Smooth muscle cell (in vitro differentiated cells): ENCODE data around the gene CAMTA1. TPM values are rescaled to one million over a fixed set of nuclear protein-coding genes. Genes with fewer than 3 reads are reported as not detected.

Experiments
- DNase-seq: peaks from one replicate; lab custom pipeline; 2025; ENCODE audit not compliant: unreplicated experiment; lab: John Stamatoyannopoulos, UW
- H2AFZ ChIP-seq: fragments of 200-600 bp; sonication (generic); 2 replicates; pipeline ENCODE4 v1.6.0; 2016; ENCODE audit warnings: antibody characterized with exemption, low read depth, mild to moderate bottlenecking
- H3F3A ChIP-seq: fragments of 200-600 bp; sonication (generic); 2 replicates; pipeline ENCODE4 v1.6.0; 2017; ENCODE audit warnings: antibody characterized with exemption, low read depth
- H3K27ac ChIP-seq: fragments of 200-600 bp; sonication (generic); 2 replicates; pipeline ENCODE4 v1.5.1; 2016; ENCODE audit warnings: low read depth, mild to moderate bottlenecking
- H3K27me3 ChIP-seq: fragments of 200-600 bp; sonication (generic); 2 replicates; pipeline ENCODE4 v1.6.1; 2016; ENCODE audit warnings: low read depth, mild to moderate bottlenecking
- H3K36me3 ChIP-seq: fragments of 200-600 bp; sonication (generic); 2 replicates; pipeline ENCODE4 v1.5.1; 2016; ENCODE audit warnings: low read depth
- H3K4me1 ChIP-seq: fragments of 200-600 bp; sonication (generic); 2 replicates; pipeline ENCODE4 v1.5.1; 2016; ENCODE audit warnings: low read depth
- H3K4me2 ChIP-seq: fragments of 200-600 bp; sonication (generic); 2 replicates; pipeline ENCODE4 v1.6.0; 2016; ENCODE audit warnings: mild to moderate bottlenecking
- H3K4me3 ChIP-seq: fragments of 200-600 bp; sonication (generic); 2 replicates; pipeline ENCODE4 v1.5.1; 2016; ENCODE audit warnings: mild to moderate bottlenecking
- H3K79me2 ChIP-seq: fragments of 200-600 bp; sonication (generic); 2 replicates; pipeline ENCODE4 v1.6.0; 2016; ENCODE audit warnings: low read depth, mild to moderate bottlenecking
- H3K9ac ChIP-seq: fragments of 200-600 bp; sonication (generic); 2 replicates; pipeline ENCODE4 v1.6.0; 2016; ENCODE audit warnings: low read depth
- H3K9me3 ChIP-seq: fragments of 200-600 bp; sonication (generic); replicated peaks from 2 replicates; pipeline ENCODE4 v1.5.1; 2016; ENCODE audit warnings: low read depth
- H4K20me1 ChIP-seq: fragments of 200-600 bp; sonication (generic); 2 replicates; pipeline ENCODE4 v1.6.0; 2016; ENCODE audit warnings: low read depth
- WGBS: methylation state at CpG from one replicate; pipeline ENCODE4 v1.1.7; 2016; ENCODE audit warnings: low lambda C conversion rate; 5-methylcytosine and 5-hydroxymethylcytosine counted together
- polyA plus RNA-seq: library from polyadenylated mRNA; unstranded; fragments of >200 nt; fragmentation: Nextera tagmentation; extraction: Ambion mirVana; gene quantifications from 2 replicates; pipeline ENCODE4 v1.2.1, GENCODE V29; 2016
- total RNA-seq: library from RNA; depleted of rRNA; stranded (reverse); fragments of >200 nt; gene quantifications from 2 replicates; pipeline ENCODE4 v1.2.3, GENCODE V29; 2014
- TF ChIP-seq, protein P1 (sequence below): fragments of 200-600 bp; sonication (generic); IDR thresholded peaks from 2 replicates; pipeline ENCODE4 v1.5.1; 2017; ENCODE audit warnings: borderline replicate concordance, mild to moderate bottlenecking, antibody characterized with exemption; ENCODE audit not compliant: insufficient read depth, poor library complexity, severe bottlenecking

The CAMTA1 gene
- total and polyA plus RNA-seq, 2 experiments from 2014 or later: 139 to 145 TPM

DNA sequence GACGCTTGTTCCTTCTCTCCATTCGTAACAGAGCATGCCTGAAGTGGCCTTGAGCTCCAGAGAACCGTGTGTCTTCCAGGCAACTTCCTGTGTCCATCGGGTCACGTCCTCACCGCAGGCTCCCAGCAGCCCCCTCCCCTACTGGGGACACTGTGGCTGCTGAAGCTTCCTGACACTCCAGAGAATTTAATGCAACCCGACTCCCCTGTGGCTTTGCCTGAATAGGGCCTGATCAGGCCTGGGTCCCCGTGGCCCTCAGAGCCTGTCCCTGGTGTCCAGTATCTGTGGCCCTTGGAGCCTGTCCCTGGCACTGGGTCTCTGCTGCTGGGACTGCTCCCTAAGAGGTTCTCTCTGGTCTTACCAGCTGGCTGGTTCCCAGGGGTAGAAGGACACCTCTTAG lies 766.2 kb downstream of the CAMTA1 start:
- H3K9me3 ChIP-seq: no peaks in the 10 kb centered on the region
- TF ChIP-seq, protein P1, sequence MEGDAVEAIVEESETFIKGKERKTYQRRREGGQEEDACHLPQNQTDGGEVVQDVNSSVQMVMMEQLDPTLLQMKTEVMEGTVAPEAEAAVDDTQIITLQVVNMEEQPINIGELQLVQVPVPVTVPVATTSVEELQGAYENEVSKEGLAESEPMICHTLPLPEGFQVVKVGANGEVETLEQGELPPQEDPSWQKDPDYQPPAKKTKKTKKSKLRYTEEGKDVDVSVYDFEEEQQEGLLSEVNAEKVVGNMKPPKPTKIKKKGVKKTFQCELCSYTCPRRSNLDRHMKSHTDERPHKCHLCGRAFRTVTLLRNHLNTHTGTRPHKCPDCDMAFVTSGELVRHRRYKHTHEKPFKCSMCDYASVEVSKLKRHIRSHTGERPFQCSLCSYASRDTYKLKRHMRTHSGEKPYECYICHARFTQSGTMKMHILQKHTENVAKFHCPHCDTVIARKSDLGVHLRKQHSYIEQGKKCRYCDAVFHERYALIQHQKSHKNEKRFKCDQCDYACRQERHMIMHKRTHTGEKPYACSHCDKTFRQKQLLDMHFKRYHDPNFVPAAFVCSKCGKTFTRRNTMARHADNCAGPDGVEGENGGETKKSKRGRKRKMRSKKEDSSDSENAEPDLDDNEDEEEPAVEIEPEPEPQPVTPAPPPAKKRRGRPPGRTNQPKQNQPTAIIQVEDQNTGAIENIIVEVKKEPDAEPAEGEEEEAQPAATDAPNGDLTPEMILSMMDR: no peak
- no peaks in the 10 kb centered on the region for H3K27me3 ChIP-seq
- no peaks in the 10 kb centered on the region for H3F3A ChIP-seq
- DNase-seq: no peak
- no peaks in the 10 kb centered on the region for H3K36me3 ChIP-seq
- H3K4me3 ChIP-seq: no peak overlapping the region
- no peak overlapping the region for H3K27ac ChIP-seq
- H3K79me2 ChIP-seq: no peaks in the 10 kb centered on the region
- 73% methylated on average over 8 of the region's 8 CpGs for WGBS
- no peaks in the 10 kb centered on the region for H4K20me1 ChIP-seq
- no peak overlapping the region for H2AFZ ChIP-seq
- H3K4me2 ChIP-seq: no peak overlapping the region
- H3K9ac ChIP-seq: no peak overlapping the region
- H3K4me1 ChIP-seq: no peaks in the 10 kb centered on the region

DNA sequence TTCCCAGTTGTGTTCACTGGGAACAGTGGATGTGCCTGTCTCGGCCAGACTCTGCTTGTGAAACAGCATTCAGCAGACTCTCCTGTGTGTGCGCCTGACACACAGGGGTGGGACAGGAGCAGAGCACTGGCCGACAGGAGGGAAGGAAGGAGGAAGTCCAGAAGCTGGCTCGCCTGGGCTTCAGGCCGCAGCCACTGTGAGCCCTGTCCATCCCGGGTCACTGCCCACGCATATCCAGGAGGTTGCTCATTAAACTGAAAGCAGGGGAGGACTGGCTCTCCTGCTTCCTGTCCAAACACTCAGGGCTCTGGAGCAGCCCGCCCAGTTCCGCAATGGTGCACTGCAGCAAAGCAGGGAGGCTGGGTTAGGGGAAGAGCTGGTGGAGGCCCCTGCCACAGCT lies 767.1 kb downstream of the CAMTA1 start:
- no peaks in the 10 kb centered on the region for H3K36me3 ChIP-seq
- DNase-seq: no peak
- no peaks in the 10 kb centered on the region for H3K27me3 ChIP-seq
- WGBS: 28% methylated on average over 9 of the region's 9 CpGs
- no peak overlapping the region for H3K27ac ChIP-seq
- no peak overlapping the region for H2AFZ ChIP-seq
- no peaks in the 10 kb centered on the region for H3F3A ChIP-seq
- TF ChIP-seq, protein P1: no peak
- no peak overlapping the region for H3K9ac ChIP-seq
- H3K4me3 ChIP-seq: no peak overlapping the region
- H3K79me2 ChIP-seq: no peaks in the 10 kb centered on the region
- H3K9me3 ChIP-seq: no peaks in the 10 kb centered on the region
- H4K20me1 ChIP-seq: no peaks in the 10 kb centered on the region
- H3K4me2 ChIP-seq: peak overlapping the region; percentile 72
- no peaks in the 10 kb centered on the region for H3K4me1 ChIP-seq

DNA sequence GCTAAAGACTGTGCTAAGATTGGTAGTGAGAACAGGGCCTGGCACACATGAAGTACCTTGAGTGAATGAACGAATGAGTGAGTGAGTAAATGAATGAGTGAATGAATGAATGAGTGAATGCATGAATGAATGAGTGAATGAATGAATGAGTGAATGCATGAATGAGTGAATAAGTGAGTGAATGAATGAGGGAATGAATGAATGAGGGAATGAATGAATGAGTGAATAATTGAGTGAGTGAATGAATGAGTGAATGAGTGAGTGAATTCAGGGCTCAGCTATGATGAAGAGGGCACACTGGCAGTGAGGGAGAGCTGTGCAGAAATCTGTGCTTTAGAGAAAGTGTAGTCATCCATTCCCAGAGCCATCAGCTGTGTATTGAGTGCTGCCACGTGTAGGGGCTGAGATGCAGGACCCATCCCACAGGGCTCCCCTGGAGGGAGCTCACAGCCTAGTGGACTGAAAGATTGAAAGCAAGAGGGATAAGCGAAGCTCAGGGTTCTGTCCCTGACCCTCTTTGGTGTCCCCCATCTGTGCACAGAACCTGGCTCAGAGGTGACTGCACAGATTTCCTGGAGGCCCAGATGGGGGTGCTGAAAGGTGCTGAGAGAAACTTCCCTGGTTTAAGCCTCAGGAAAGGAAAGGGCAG lies 767.9 kb downstream of the CAMTA1 start:
- no peaks in the 10 kb centered on the region for H3K9me3 ChIP-seq
- H3K4me1 ChIP-seq: no peaks in the 10 kb centered on the region
- H3K9ac ChIP-seq: no peak overlapping the region
- H4K20me1 ChIP-seq: no peaks in the 10 kb centered on the region
- H2AFZ ChIP-seq: no peak overlapping the region
- TF ChIP-seq, protein P1: no peak
- no peak overlapping the region for H3K4me3 ChIP-seq
- H3K79me2 ChIP-seq: no peaks in the 10 kb centered on the region
- no peak overlapping the region for H3K27ac ChIP-seq
- 82% methylated on average over 3 of the region's 3 CpGs for WGBS
- no peaks in the 10 kb centered on the region for H3F3A ChIP-seq
- DNase-seq: no peak
- no peaks in the 10 kb centered on the region for H3K36me3 ChIP-seq
- H3K4me2 ChIP-seq: peak overlapping the region; percentile 72
- no peaks in the 10 kb centered on the region for H3K27me3 ChIP-seq

DNA sequence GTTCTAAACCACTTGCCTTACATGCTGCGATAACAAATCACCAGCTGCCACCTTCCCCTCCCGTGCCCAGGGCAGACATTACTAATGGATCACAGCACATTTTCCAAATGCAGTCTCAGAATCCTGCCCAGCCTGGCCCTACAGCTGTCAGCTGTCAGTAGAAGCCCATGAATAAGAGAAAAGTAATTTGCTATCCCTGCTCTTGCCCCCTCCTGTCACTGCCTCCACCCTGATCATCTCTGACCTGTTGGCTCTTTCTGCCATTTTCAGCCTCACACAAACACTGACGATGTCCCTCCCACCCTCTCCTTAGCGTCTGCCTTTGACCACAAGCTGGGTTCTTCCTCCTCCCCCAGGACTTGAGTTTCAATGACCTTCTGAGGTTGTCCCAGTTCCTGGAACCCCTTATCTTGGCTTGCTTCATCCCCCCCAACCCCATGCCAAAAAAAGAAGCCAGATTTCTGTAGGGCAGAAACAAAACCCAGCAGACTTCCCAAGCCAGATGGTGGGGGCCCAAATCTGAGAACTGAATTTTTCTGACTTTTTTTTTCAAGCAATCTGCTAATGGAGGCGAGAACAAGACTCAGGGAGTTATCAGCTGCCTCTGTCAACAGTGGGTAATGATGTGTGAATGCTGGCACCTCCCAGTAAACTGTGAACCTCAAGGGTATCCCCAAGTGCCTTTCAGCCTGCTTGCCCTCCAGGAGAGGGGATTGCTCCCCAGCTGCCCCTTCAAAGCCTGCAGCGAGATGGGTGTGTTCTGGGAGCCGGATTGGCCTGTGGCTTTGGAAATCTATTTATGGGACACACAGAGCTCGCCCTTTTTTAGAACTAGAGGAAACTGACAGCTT lies 769.4 kb downstream of the CAMTA1 start:
- Histone ChIP-seq H3K9me3 (no peaks in the 10 kb centered on the region), H3K27ac (no peak overlapping the region), H3K79me2 (no peaks in the 10 kb centered on the region), H2AFZ (no peak overlapping the region), H3K4me3 (no peak overlapping the region), H3K27me3 (no peaks in the 10 kb centered on the region), H3K36me3 (no peaks in the 10 kb centered on the region), H3K4me1 (no peaks in the 10 kb centered on the region), H3F3A (no peaks in the 10 kb centered on the region), H3K9ac (no peak overlapping the region), H4K20me1 (no peaks in the 10 kb centered on the region), H3K4me2 (peak overlapping the region; percentile 25)
- WGBS: 52% methylated on average over 8 of the region's 8 CpGs
- no peak for DNase-seq
- TF ChIP-seq, protein P1: no peak
